ENCODE measurements around the gene UBE2D4. TPM values are rescaled to one million over a fixed set of nuclear protein-coding genes. Genes with fewer than 3 reads are reported as not detected.

UBE2D4 gene
- total RNA-seq, 4 donors from 2014 or later = 13.3 to 55.7 (median 15.5) TPM

GRCh38 chr7:43933902-43934560 is 7.8 kb downstream of the UBE2D4 start:
- WGBS, 2 donors (ENCODE audit: low coverage in 1 of 2) = 93 to 94% methylated on average over 3 of the region's 3 CpGs
- TF ChIP-seq POLR2A (IDR thresholded peaks at IDR 0.05) (no peak), EP300 (IDR thresholded peaks at IDR 0.05; ENCODE audit: low read depth) (no peak), POLR2AphosphoS5 (IDR thresholded peaks at IDR 0.05) (no peak), CTCF (IDR thresholded peaks at IDR 0.05) (no peak)
- Histone ChIP-seq H3K4me1 (no peaks in the 10 kb centered on the region), H3K36me3 (no peaks in the 10 kb centered on the region), H3K9me3 (no peaks in the 10 kb centered on the region), H3K27ac (no peak overlapping the region), H3K27me3 (no peaks in the 10 kb centered on the region), H3K4me3 (no peak overlapping the region)
- in situ Hi-C loops (cut with MboI; ENCODE audit: low pct_ligation_motif_present in 1 of 4, low pct_unique_long_range_greater_than_20kb in 1 of 4, low sequenced_read_pairs in 3 of 4) = no loop called here
- intact Hi-C loops (cut with DNase I; ENCODE audit: low total_unique reads) = no loop called here
- DNase-seq = no peak

DNA sequence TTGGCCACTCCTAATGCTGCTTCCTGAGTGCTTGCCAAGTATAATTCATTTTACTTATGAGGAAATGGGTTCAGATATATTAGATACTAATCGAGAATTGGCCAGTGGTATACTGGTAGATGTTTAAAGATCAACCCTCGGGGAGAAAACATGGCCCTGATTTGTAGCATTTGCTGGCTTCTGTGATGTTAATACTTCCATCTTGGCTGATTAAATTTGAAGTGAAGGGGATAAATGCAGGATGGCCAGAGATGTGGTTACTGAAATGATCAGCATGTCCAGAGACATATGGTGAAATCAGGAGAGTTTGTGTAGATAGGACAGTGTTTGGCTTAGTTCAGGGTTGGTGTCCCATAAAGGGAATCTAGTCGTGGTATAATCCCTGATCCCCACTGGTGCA is 11.2 kb downstream of the UBE2D4 start:
- no peaks in the 10 kb centered on the region for H3K36me3 ChIP-seq
- DNase-seq = no peak
- no peak overlapping the region for H3K27ac ChIP-seq
- no peaks in the 10 kb centered on the region for H3K4me1 ChIP-seq
- H3K4me3 ChIP-seq = no peak overlapping the region
- WGBS, 2 donors (ENCODE audit: low coverage in 1 of 2) = 71 to 79% methylated on average over 2 to 3 of the region's 3 CpGs
- in situ Hi-C loops (cut with MboI; ENCODE audit: low pct_ligation_motif_present in 1 of 4, low pct_unique_long_range_greater_than_20kb in 1 of 4, low sequenced_read_pairs in 3 of 4) = no loop called here
- H3K27me3 ChIP-seq = no peaks in the 10 kb centered on the region
- no peak for TF ChIP-seq CTCF (IDR thresholded peaks at IDR 0.05)
- TF ChIP-seq EP300 (IDR thresholded peaks at IDR 0.05; ENCODE audit: low read depth) = no peak
- no peak for TF ChIP-seq POLR2A (IDR thresholded peaks at IDR 0.05)
- no peak for TF ChIP-seq POLR2AphosphoS5 (IDR thresholded peaks at IDR 0.05)
- H3K9me3 ChIP-seq = no peaks in the 10 kb centered on the region
- intact Hi-C loops (cut with DNase I; ENCODE audit: low total_unique reads) = no loop called here

DNA sequence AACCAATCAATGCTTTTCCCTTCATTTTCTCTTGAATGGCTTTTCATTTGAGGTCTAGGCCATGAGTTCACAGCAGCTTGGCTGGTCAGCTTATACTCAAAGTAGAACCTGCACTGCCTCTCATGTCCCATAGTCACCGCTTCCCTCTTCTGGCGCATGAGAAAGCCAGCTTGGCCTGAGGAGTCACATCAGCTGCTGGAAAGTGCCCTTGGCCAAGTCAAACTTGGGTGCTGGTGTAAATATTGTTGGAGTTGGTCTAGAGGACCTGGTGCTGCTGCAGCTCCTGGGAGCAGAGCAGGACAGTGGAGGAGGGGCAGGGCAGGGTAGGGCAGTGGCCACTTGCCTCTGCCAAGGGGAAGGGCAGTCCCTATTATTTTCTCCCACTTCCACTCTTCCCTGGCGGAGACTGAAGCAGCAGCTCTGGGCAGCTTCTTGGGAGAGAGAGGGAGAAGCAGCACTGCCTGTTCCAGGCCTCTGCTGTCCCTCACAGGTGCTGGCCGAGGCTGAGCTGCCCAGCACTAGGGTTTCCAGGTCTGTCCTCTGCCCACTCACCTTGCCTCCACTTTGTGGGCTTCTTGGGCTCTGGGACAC is 12.8 kb downstream of the UBE2D4 start:
- TF ChIP-seq POLR2AphosphoS5 (IDR thresholded peaks at IDR 0.05) = no peak
- TF ChIP-seq POLR2A (IDR thresholded peaks at IDR 0.05) = no peak
- TF ChIP-seq CTCF (IDR thresholded peaks at IDR 0.05) = no peak
- no peak for TF ChIP-seq EP300 (IDR thresholded peaks at IDR 0.05; ENCODE audit: low read depth)
- Histone ChIP-seq H3K27me3 (no peaks in the 10 kb centered on the region), H3K27ac (no peak overlapping the region), H3K4me3 (no peak overlapping the region), H3K9me3 (no peaks in the 10 kb centered on the region), H3K4me1 (peaks cover 0 to 15% (median 5%) of the 10 kb centered on the region in 4 donors), H3K36me3 (no peaks in the 10 kb centered on the region)
- intact Hi-C loops (cut with DNase I; ENCODE audit: low total_unique reads) (no loop called here), in situ Hi-C loops (cut with MboI; ENCODE audit: low pct_ligation_motif_present in 1 of 4, low pct_unique_long_range_greater_than_20kb in 1 of 4, low sequenced_read_pairs in 3 of 4) (no loop called here)
- no peak for DNase-seq
- 98% methylated on average over 4 of the region's 4 CpGs; no CpG with 5 or more reads in 1 of the 2 donors for WGBS, 2 donors (ENCODE audit: low coverage in 1 of 2)

DNA sequence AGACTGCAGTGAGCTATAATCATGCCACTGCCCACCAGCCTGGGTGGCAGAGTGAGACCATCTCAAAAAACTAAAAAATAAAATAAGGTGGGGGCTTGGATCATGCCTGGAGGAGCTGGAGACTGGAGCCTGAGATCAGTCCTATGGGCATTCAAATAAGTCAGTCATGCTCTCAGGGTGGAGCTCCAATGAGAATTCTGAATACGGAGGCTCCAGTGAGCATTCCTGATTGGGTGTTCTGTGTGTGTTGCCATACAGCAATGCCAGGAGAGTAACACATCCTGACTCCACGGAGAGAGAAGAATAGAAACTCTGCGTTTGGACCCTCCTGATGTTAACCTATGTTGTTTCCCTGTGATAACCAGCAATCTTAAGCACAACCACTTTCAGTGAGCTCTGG is 16.0 kb downstream of the UBE2D4 start:
- H3K27ac ChIP-seq = no peak overlapping the region

More for the DNA sequence above, 16.0 kb downstream of the UBE2D4 start:
- intact Hi-C loops (cut with DNase I; ENCODE audit: low total_unique reads) (no loop called here), in situ Hi-C loops (cut with MboI; ENCODE audit: low pct_ligation_motif_present in 1 of 4, low pct_unique_long_range_greater_than_20kb in 1 of 4, low sequenced_read_pairs in 3 of 4) (no loop called here)
- Histone ChIP-seq H3K36me3 (no peaks in the 10 kb centered on the region), H3K4me3 (no peak overlapping the region), H3K9me3 (no peaks in the 10 kb centered on the region), H3K27me3 (no peaks in the 10 kb centered on the region), H3K4me1 (peaks cover 0 to 15% (median 5%) of the 10 kb centered on the region in 4 donors)
- no peak for DNase-seq
- TF ChIP-seq POLR2AphosphoS5 (IDR thresholded peaks at IDR 0.05) = no peak
- no peak for TF ChIP-seq EP300 (IDR thresholded peaks at IDR 0.05; ENCODE audit: low read depth)
- no peak for TF ChIP-seq POLR2A (IDR thresholded peaks at IDR 0.05)
- TF ChIP-seq CTCF (IDR thresholded peaks at IDR 0.05) = no peak
- WGBS, 2 donors (ENCODE audit: low coverage in 1 of 2) = 79 to 83% methylated on average over 1 to 3 of the region's 3 CpGs
